Fibroblast of skin of right quadriceps (primary cell): Measurements from ENCODE around the gene NAA30.

ENCODE experiments used
- DNase-seq: peaks from one replicate; pipeline ENCODE4 v3.0.0-alpha.2; 2013

Gene NAA30

GRCh38 chr14:57400556-57401494 lies 10.4 kb downstream of the NAA30 start:
- DNase-seq, result no peak

GRCh38 chr14:57401501-57401900 lies 11.1 kb downstream of the NAA30 start:
- DNase-seq, result no peak

- no peak for DNase-seq
These were observed 11.9 kb downstream of the NAA30 start for GRCh38 chr14:57402173-57402852.

GRCh38 chr14:57403521-57403864 lies 13.1 kb downstream of the NAA30 start:
- no peak for DNase-seq

- DNase-seq, result no peak
These were observed 15.2 kb downstream of the NAA30 start for GRCh38 chr14:57405562-57405961.

- DNase-seq, result no peak
These were observed 17.7 kb downstream of the NAA30 start for GRCh38 chr14:57408037-57408436.

- no peak for DNase-seq
These were observed 18.2 kb downstream of the NAA30 start for GRCh38 chr14:57408634-57409033.

- no peak for DNase-seq
These were observed 22.0 kb downstream of the NAA30 start for GRCh38 chr14:57412341-57412740.

GRCh38 chr14:57413849-57414248 lies 23.5 kb downstream of the NAA30 start:
- DNase-seq, result no peak

- no peak for DNase-seq
These were observed 26.8 kb downstream of the NAA30 start for GRCh38 chr14:57417228-57417627.

GRCh38 chr14:57418999-57419398 lies 28.6 kb downstream of the NAA30 start:
- no peak for DNase-seq

GRCh38 chr14:57420033-57420432 lies 29.6 kb downstream of the NAA30 start:
- DNase-seq, result no peak

- peak; percentile 34 for DNase-seq
These were observed 30.6 kb downstream of the NAA30 start for GRCh38 chr14:57420986-57421385.

- no peak for DNase-seq
These were observed 45.5 kb downstream of the NAA30 start for GRCh38 chr14:57435923-57436322.

- no peak for DNase-seq
These were observed 71.5 kb downstream of the NAA30 start for GRCh38 chr14:57461777-57462320.

- DNase-seq, result no peak
These were observed 72.2 kb downstream of the NAA30 start for GRCh38 chr14:57462551-57462950.

GRCh38 chr14:57464008-57464730 lies 73.8 kb downstream of the NAA30 start:
- no peak for DNase-seq
